ENCODE results near the gene ZFHX2. TPM values are rescaled to one million over a fixed set of nuclear protein-coding genes. Genes with fewer than 3 reads are reported as not detected.
"Not testable (repeated sequence)": the region's sequence is repeated elsewhere in the genome, so short reads cannot be mapped to it uniquely, and the experiment has no call there.

ZFHX2 gene
- total RNA-seq (0.35 TPM), polyA plus RNA-seq (ENCODE audit: insufficient read depth in 1 of 8, insufficient read length in 8 of 8, low replicate concordance in 1 of 8) (1 to 10 TPM; 1.2 to 2.5 (median 1.8) TPM)
- long read RNA-seq, donor 1 = 0 reads
- long read RNA-seq, donor 2 = 0 reads
- long read RNA-seq, donor 3, full-length matches to known transcripts = 1 of 16 reads
- long read RNA-seq, donor 3, partial matches to known transcripts = 15 of 16 reads
- long read RNA-seq, donor 3, other reads (novel, unspliced or antisense) = 0 of 16 reads
- long read RNA-seq, donor 4 = 0 reads
- long read RNA-seq, donor 5 = 0 reads
- long read RNA-seq, donor 6, partial matches to known transcripts = 7 of 17 reads
- long read RNA-seq, donor 6, other reads (novel, unspliced or antisense) = 10 of 17 reads
- long read RNA-seq, donor 7 = 0 reads
- long read RNA-seq, donor 8 = 0 reads
- long read RNA-seq, donor 9, partial matches to known transcripts = 5 of 10 reads
- long read RNA-seq, donor 9, other reads (novel, unspliced or antisense) = 5 of 10 reads
- long read RNA-seq, donor 10 = 0 reads
- long read RNA-seq, donor 11 = 0 reads

GRCh38 chr14:23551266-23552028, at the start of gene ZFHX2:
Gene ZFHX2 (minus strand): TSS chr14:23551765. CDS start chr14:23535325, 16,440 bp downstream.
- Histone ChIP-seq H3K9me3 (replicated peaks; ENCODE audit: control insufficient read depth, low read depth, low read length) (no peaks in the 10 kb centered on the region), H3K4me1 (ENCODE audit: control insufficient read depth, insufficient read depth, low read length) (peaks cover 13% of the 10 kb centered on the region), H3K27ac (ENCODE audit: low read length) (peak within 1 kb of the TSS; percentile 9), H3K27me3 (ENCODE audit: control insufficient read depth, insufficient read depth, low read length) (peaks cover 26% of the 10 kb centered on the region), H3K36me3 (ENCODE audit: control insufficient read depth, insufficient read depth, low read length) (no peaks in the 10 kb centered on the region), H3K4me3 (ENCODE audit: low read length) (peak within 1 kb of the TSS; percentile 60)
- WGBS (ENCODE audit: insufficient coverage) = 0% methylated on average over 19 of the region's 49 CpGs
- peak; percentile 81 for DNase-seq

- H3K4me3 ChIP-seq (ENCODE audit: low read length) = no peak overlapping the region
- H3K27ac ChIP-seq (ENCODE audit: low read length) = no peak overlapping the region
- 100% methylated on average over 1 of the region's 1 CpG for WGBS (ENCODE audit: insufficient coverage)
- H3K9me3 ChIP-seq (replicated peaks; ENCODE audit: control insufficient read depth, low read depth, low read length) = no peaks in the 10 kb centered on the region
- no peak for DNase-seq
- H3K27me3 ChIP-seq (ENCODE audit: control insufficient read depth, insufficient read depth, low read length) = no peaks in the 10 kb centered on the region
- no peaks in the 10 kb centered on the region for H3K4me1 ChIP-seq (ENCODE audit: control insufficient read depth, insufficient read depth, low read length)
- H3K36me3 ChIP-seq (ENCODE audit: control insufficient read depth, insufficient read depth, low read length) = no peaks in the 10 kb centered on the region
Observed at GRCh38 chr14:23600806-23601205, 49.2 kb upstream of the ZFHX2 start.

- no CpG with 5 or more reads among the region's 2 CpGs for WGBS (ENCODE audit: insufficient coverage)
- no peaks in the 10 kb centered on the region for H3K36me3 ChIP-seq (ENCODE audit: control insufficient read depth, insufficient read depth, low read length)
- H3K27ac ChIP-seq (ENCODE audit: low read length) = no peak overlapping the region
- no peaks in the 10 kb centered on the region for H3K9me3 ChIP-seq (replicated peaks; ENCODE audit: control insufficient read depth, low read depth, low read length)
- no peak overlapping the region for H3K4me3 ChIP-seq (ENCODE audit: low read length)
- no peak for DNase-seq
- no peaks in the 10 kb centered on the region for H3K27me3 ChIP-seq (ENCODE audit: control insufficient read depth, insufficient read depth, low read length)
- H3K4me1 ChIP-seq (ENCODE audit: control insufficient read depth, insufficient read depth, low read length) = no peaks in the 10 kb centered on the region
Observed at GRCh38 chr14:23600322-23600707, 48.8 kb upstream of the ZFHX2 start.

GRCh38 chr14:23594191-23594590, 42.6 kb upstream of the ZFHX2 start:
- not testable (repeated sequence) for DNase-seq; H3K4me3 ChIP-seq (ENCODE audit: low read length); H3K9me3 ChIP-seq (replicated peaks; ENCODE audit: control insufficient read depth, low read depth, low read length); H3K36me3 ChIP-seq (ENCODE audit: control insufficient read depth, insufficient read depth, low read length); H3K27me3 ChIP-seq (ENCODE audit: control insufficient read depth, insufficient read depth, low read length); H3K4me1 ChIP-seq (ENCODE audit: control insufficient read depth, insufficient read depth, low read length); H3K27ac ChIP-seq (ENCODE audit: low read length)
- whole genome bisulfite sequencing (ENCODE audit: insufficient coverage) = no CpG with 5 or more reads among the region's 3 CpGs

GRCh38 chr14:23590198-23590597, 38.6 kb upstream of the ZFHX2 start:
- Histone ChIP-seq H3K27ac (ENCODE audit: low read length) (no peak overlapping the region), H3K9me3 (replicated peaks; ENCODE audit: control insufficient read depth, low read depth, low read length) (no peaks in the 10 kb centered on the region), H3K27me3 (ENCODE audit: control insufficient read depth, insufficient read depth, low read length) (no peaks in the 10 kb centered on the region), H3K36me3 (ENCODE audit: control insufficient read depth, insufficient read depth, low read length) (no peaks in the 10 kb centered on the region), H3K4me1 (ENCODE audit: control insufficient read depth, insufficient read depth, low read length) (peaks cover 5% of the 10 kb centered on the region), H3K4me3 (ENCODE audit: low read length) (no peak overlapping the region)
- no peak for DNase-seq
- WGBS (ENCODE audit: insufficient coverage) = no CpG with 5 or more reads among the region's 4 CpGs

- Histone ChIP-seq H3K36me3 (ENCODE audit: control insufficient read depth, insufficient read depth, low read length) (no peaks in the 10 kb centered on the region), H3K27me3 (ENCODE audit: control insufficient read depth, insufficient read depth, low read length) (no peaks in the 10 kb centered on the region), H3K9me3 (replicated peaks; ENCODE audit: control insufficient read depth, low read depth, low read length) (no peaks in the 10 kb centered on the region), H3K4me1 (ENCODE audit: control insufficient read depth, insufficient read depth, low read length) (peaks cover 5% of the 10 kb centered on the region), H3K27ac (ENCODE audit: low read length) (no peak overlapping the region), H3K4me3 (ENCODE audit: low read length) (no peak overlapping the region)
- 82% methylated on average over 1 of the region's 2 CpGs for WGBS (ENCODE audit: insufficient coverage)
- DNase-seq = no peak
Observed at GRCh38 chr14:23589606-23590005, 38.0 kb upstream of the ZFHX2 start.

GRCh38 chr14:23588884-23589598, 37.5 kb upstream of the ZFHX2 start:
- peaks cover 5% of the 10 kb centered on the region for H3K4me1 ChIP-seq (ENCODE audit: control insufficient read depth, insufficient read depth, low read length)
- H3K9me3 ChIP-seq (replicated peaks; ENCODE audit: control insufficient read depth, low read depth, low read length) = no peaks in the 10 kb centered on the region
- H3K4me3 ChIP-seq (ENCODE audit: low read length) = no peak overlapping the region
- no peaks in the 10 kb centered on the region for H3K36me3 ChIP-seq (ENCODE audit: control insufficient read depth, insufficient read depth, low read length)
- no peak overlapping the region for H3K27ac ChIP-seq (ENCODE audit: low read length)
- no CpG with 5 or more reads among the region's 5 CpGs for WGBS (ENCODE audit: insufficient coverage)
- no peaks in the 10 kb centered on the region for H3K27me3 ChIP-seq (ENCODE audit: control insufficient read depth, insufficient read depth, low read length)
- DNase-seq = peak; percentile 92

GRCh38 chr14:23584527-23585203, 33.1 kb upstream of the ZFHX2 start:
- H3K9me3 ChIP-seq (replicated peaks; ENCODE audit: control insufficient read depth, low read depth, low read length); H3K4me1 ChIP-seq (ENCODE audit: control insufficient read depth, insufficient read depth, low read length); DNase-seq; H3K27ac ChIP-seq (ENCODE audit: low read length); H3K36me3 ChIP-seq (ENCODE audit: control insufficient read depth, insufficient read depth, low read length); H3K4me3 ChIP-seq (ENCODE audit: low read length): not testable (repeated sequence)
- peaks cover 21% of the 10 kb centered on the region for H3K27me3 ChIP-seq (ENCODE audit: control insufficient read depth, insufficient read depth, low read length)
- WGBS (ENCODE audit: insufficient coverage) = 89% methylated on average over 10 of the region's 26 CpGs

GRCh38 chr14:23583761-23584526, 32.4 kb upstream of the ZFHX2 start:
- H3K36me3 ChIP-seq (ENCODE audit: control insufficient read depth, insufficient read depth, low read length); H3K27ac ChIP-seq (ENCODE audit: low read length); H3K9me3 ChIP-seq (replicated peaks; ENCODE audit: control insufficient read depth, low read depth, low read length); DNase-seq; H3K4me1 ChIP-seq (ENCODE audit: control insufficient read depth, insufficient read depth, low read length); H3K4me3 ChIP-seq (ENCODE audit: low read length): not testable (repeated sequence)
- peaks cover 28% of the 10 kb centered on the region for H3K27me3 ChIP-seq (ENCODE audit: control insufficient read depth, insufficient read depth, low read length)
- WGBS (ENCODE audit: insufficient coverage) = 71% methylated on average over 11 of the region's 25 CpGs
